ENCODE measurements around the gene MYH4.

DNA sequence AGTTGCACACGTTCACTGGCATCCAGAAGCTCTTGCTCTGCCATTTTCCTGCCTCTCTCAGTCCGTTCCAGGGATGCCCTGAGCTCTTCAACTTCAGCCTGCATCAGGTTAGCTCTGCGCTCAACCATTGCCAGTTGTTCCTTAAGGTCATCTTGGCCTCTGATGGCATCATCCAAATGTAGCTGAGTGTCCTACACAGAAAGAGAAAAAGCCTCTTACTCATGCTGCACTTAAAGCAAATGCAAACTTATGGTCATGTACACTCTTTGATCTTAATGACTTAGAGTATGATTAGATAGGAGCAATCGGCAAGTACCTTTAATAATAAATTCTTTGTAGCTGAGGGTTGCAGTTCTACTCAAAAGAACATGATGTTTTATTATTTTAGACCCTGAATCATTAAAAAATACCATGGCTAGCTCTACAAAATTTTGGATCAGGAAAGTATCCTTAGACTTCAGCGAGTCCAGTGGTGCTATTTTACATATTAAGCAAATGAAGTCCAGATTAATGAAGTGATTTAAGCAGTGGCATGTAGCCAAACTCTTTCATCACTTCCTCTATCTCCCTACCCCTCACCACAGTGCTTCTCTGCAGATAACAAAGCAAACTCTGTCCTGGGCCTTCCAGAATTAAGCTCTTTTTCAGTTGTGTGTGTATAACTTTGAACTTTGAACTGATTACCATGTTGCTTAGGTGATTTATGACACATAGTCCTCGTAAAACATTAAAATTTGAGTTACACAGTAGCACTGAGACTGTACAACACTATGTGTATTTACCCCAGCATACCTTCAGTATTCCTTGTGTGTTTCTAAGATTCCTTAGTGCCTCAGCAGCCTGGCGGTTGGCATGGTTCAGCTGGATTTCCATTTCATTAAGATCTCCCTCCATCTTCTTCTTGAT, 22.1 kb downstream of the MYH4 start:
- TF ChIP-seq, protein P1, sequence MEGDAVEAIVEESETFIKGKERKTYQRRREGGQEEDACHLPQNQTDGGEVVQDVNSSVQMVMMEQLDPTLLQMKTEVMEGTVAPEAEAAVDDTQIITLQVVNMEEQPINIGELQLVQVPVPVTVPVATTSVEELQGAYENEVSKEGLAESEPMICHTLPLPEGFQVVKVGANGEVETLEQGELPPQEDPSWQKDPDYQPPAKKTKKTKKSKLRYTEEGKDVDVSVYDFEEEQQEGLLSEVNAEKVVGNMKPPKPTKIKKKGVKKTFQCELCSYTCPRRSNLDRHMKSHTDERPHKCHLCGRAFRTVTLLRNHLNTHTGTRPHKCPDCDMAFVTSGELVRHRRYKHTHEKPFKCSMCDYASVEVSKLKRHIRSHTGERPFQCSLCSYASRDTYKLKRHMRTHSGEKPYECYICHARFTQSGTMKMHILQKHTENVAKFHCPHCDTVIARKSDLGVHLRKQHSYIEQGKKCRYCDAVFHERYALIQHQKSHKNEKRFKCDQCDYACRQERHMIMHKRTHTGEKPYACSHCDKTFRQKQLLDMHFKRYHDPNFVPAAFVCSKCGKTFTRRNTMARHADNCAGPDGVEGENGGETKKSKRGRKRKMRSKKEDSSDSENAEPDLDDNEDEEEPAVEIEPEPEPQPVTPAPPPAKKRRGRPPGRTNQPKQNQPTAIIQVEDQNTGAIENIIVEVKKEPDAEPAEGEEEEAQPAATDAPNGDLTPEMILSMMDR (IDR thresholded peaks at IDR 0.05), result no peak
- no peak for TF ChIP-seq EZH2 (IDR thresholded peaks at IDR 0.05; ENCODE audit: borderline replicate concordance, insufficient read depth, low read depth, low read length, poor library complexity, severe bottlenecking)
